Gastrocnemius medialis (tissue), 4 donors: ENCODE data around the gene VPS18.

Source experiments
- POLR2A ChIP-seq, 2 donors: fragments of 450-650 bp; IDR thresholded peaks; one replicate each; pipeline ENCODE4 v1.6.1; 2017; ENCODE audit warnings: antibody characterized with exemption in 2 of 2, mild to moderate bottlenecking in 2 of 2, moderate library complexity in 2 of 2
- TF ChIP-seq, protein P1 (sequence below), 5 experiments: fragments of 450-650 bp in 3 of 5; fragments of 200-600 bp in 2 of 5; sonication (generic) in 2 of 5; IDR thresholded peaks in 4 of 5; conservative IDR thresholded peaks in 1 of 5; 1 replicate in 4 of 5; 2 replicates in 1 of 5; pipeline ENCODE4 v1.5.1; 2016 to 2019; ENCODE audit warnings: antibody characterized with exemption in 5 of 5, mild to moderate bottlenecking in 3 of 5, moderate library complexity in 3 of 5

DNA sequence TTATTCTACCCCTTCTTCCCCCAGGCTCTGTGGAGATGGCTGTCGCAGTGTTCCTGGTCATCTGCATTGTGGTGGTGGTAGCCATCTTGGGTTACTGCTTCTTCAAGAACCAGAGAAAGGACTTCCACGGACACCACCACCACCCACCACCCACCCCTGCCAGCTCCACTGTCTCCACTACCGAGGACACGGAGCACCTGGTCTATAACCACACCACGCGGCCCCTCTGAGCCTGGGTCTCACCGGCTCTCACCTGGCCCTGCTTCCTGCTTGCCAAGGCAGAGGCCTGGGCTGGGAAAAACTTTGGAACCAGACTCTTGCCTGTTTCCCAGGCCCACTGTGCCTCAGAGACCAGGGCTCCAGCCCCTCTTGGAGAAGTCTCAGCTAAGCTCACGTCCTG lies 37.5 kb upstream of the VPS18 start:
- TF ChIP-seq, protein P1, sequence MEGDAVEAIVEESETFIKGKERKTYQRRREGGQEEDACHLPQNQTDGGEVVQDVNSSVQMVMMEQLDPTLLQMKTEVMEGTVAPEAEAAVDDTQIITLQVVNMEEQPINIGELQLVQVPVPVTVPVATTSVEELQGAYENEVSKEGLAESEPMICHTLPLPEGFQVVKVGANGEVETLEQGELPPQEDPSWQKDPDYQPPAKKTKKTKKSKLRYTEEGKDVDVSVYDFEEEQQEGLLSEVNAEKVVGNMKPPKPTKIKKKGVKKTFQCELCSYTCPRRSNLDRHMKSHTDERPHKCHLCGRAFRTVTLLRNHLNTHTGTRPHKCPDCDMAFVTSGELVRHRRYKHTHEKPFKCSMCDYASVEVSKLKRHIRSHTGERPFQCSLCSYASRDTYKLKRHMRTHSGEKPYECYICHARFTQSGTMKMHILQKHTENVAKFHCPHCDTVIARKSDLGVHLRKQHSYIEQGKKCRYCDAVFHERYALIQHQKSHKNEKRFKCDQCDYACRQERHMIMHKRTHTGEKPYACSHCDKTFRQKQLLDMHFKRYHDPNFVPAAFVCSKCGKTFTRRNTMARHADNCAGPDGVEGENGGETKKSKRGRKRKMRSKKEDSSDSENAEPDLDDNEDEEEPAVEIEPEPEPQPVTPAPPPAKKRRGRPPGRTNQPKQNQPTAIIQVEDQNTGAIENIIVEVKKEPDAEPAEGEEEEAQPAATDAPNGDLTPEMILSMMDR (IDR thresholded peaks at IDR 0.05 in 4 of 5, conservative IDR thresholded peaks at IDR 0.05 in 1 of 5): no peak
- no peak for TF ChIP-seq POLR2A (IDR thresholded peaks at IDR 0.05)
